Measurements from ENCODE around the gene ODAD4. TPM values are rescaled to one million over a fixed set of nuclear protein-coding genes. Genes with fewer than 3 reads are reported as not detected.

The ODAD4 gene
- total and polyA plus RNA-seq, 2 of the 4 experiments (the other 2 are of a cell fraction): 0.38 to 0.54 TPM

GRCh38 chr17:41957031-41957868 lies 26.8 kb downstream of the ODAD4 start:
- Histone ChIP-seq H3K4me1 (ENCODE audit: control insufficient read depth, insufficient read depth, low read length) (peaks cover 12% of the 10 kb centered on the region), H3K9me1 (ENCODE audit: insufficient read depth, low read length) (no peaks in the 10 kb centered on the region), H3K23ac (ENCODE audit: low read depth, low read length) (peak overlapping the region; percentile 23; the same call in 1 of the 2 replicates), H3K9me3 (ENCODE audit: control insufficient read depth, insufficient read depth, low read length) (no peaks in the 10 kb centered on the region), H3K9ac (ENCODE audit: low read depth, low read length) (no peak overlapping the region), H3K27me3 (ENCODE audit: control insufficient read depth, insufficient read depth, low read length) (no peaks in the 10 kb centered on the region), H3K14ac (replicated peaks; ENCODE audit: low read depth, low read length) (peak overlapping the region; percentile 34; the same call in 1 of the 2 replicates), H2AFZ (replicated peaks; ENCODE audit: low read length, poor library complexity) (peak overlapping the region; percentile 85), H3K4me2 (ENCODE audit: low read depth, low read length) (no peak overlapping the region), H3K56ac (ENCODE audit: extremely low read depth, insufficient read depth, low read length) (no peak overlapping the region), H2BK120ac (ENCODE audit: low read depth, low read length) (peak overlapping the region; percentile 8; the same call in 1 of the 2 replicates), H3K4me3 (ENCODE audit: insufficient read depth, low read depth, low read length) (no peak overlapping the region), H3K79me1 (ENCODE audit: low read depth in 1 of 2, low read length in 2 of 2) (no peaks in the 10 kb centered on the region), H2AK9ac (replicated peaks; ENCODE audit: low read depth, low read length, poor library complexity) (peak overlapping the region; percentile 52), H3K27ac (ENCODE audit: insufficient read depth, low read length) (no peak overlapping the region), H4K5ac (ENCODE audit: low read depth, low read length) (peak overlapping the region; percentile 56; the same call in 1 of the 2 replicates), H3K18ac (ENCODE audit: low read depth, low read length) (no peak overlapping the region), H2AK5ac (ENCODE audit: low read depth, low read length) (peak overlapping the region; percentile 40; the same call in 1 of the 2 replicates), H4K91ac (ENCODE audit: insufficient read depth, low read depth, low read length) (no peak overlapping the region), H3K36me3 (ENCODE audit: control insufficient read depth, insufficient read depth, low read length) (no peaks in the 10 kb centered on the region), H3K4ac (ENCODE audit: low read depth, low read length) (peak overlapping the region; percentile 40; the same call in 1 of the 2 replicates), H2BK15ac (ENCODE audit: low read depth, low read length) (no peak overlapping the region; the same call in 2 of the 3 replicates), H2BK20ac (ENCODE audit: low read depth, low read length) (no peak overlapping the region), H4K20me1 (ENCODE audit: insufficient read depth, low read length) (no peaks in the 10 kb centered on the region), H2BK5ac (ENCODE audit: low read depth, low read length, poor library complexity, severe bottlenecking) (no peak overlapping the region), H4K8ac (ENCODE audit: low read depth in 2 of 2, low read length in 2 of 2) (peak overlapping the region; percentile 77 to 96)
- POLR2A ChIA-PET (ENCODE audit: unreplicated experiment): no interaction called here
- intact Hi-C loops (cut with micrococcal nuclease) (no loop called here), in situ Hi-C loops (cut with MboI; ENCODE audit: low sequenced_read_pairs) (no loop called here), dilution Hi-C loops (cut with HindIII; ENCODE audit: low sequenced_read_pairs, unreplicated experiment) (no loop called here)
- CTCF ChIA-PET: interaction anchor here (0.6 kb wide), 1 partner anchor 322 kb away, joined by 3 read pairs; no protein-coding TSS in a partner anchor
- BruUV-seq (replicated peaks): no TSS peak
- ATAC-seq (ENCODE audit: low read depth) (peak; percentile 46; the same call in 1 of the 2 replicates), DNase-seq (peak; percentile 32)
- 71% methylated on average over 6 of the region's 11 CpGs; no CpG with 5 or more reads in 1 of the 2 experiments for WGBS, 2 experiments (ENCODE audit: extremely low coverage in 2 of 2, insufficient read length in 1 of 2)
- TF ChIP-seq RAD21 (IDR thresholded peaks at IDR 0.05; ENCODE audit: low read length) (no peak), RCOR1 (IDR thresholded peaks at IDR 0.05; ENCODE audit: insufficient replicate concordance, low read length) (no peak), BHLHE40 (IDR thresholded peaks at IDR 0.05; ENCODE audit: low read depth, low read length) (no peak), POLR2A (IDR thresholded peaks at IDR 0.05; ENCODE audit: low read depth, low read length) (no peak), MXI1 (IDR thresholded peaks at IDR 0.05; ENCODE audit: borderline replicate concordance, low read depth, low read length) (no peak), RFX5 (IDR thresholded peaks at IDR 0.05; ENCODE audit: low read depth, low read length) (no peak), SMC3 (IDR thresholded peaks at IDR 0.05; ENCODE audit: low read depth, low read length) (no peak), CEBPB (IDR thresholded peaks at IDR 0.05; ENCODE audit: low read depth, low read length) (no peak), NFE2L2 (IDR thresholded peaks at IDR 0.05; ENCODE audit: low read depth, low read length) (no peak), USF2 (IDR thresholded peaks at IDR 0.05; ENCODE audit: low read depth, low read length) (no peak), MAFK (IDR thresholded peaks at IDR 0.05; ENCODE audit: low read depth, low read length) (no peak), CHD1 (IDR thresholded peaks at IDR 0.05; ENCODE audit: low read depth, low read length) (no peak)
